Choroid plexus epithelial cell (primary cell): ENCODE data around the gene SRF.

Experiments
- DNase-seq: peaks from one replicate; pipeline ENCODE4 v3.0.0-alpha.2; 2010; ENCODE audit warnings: low read depth
- H3K4me3 ChIP-seq: 2 replicates; pipeline ENCODE4 v1.5.1; 2011; ENCODE audit warnings: low read depth, mild to moderate bottlenecking, control low read depth, low read length, moderate library complexity
- CTCF ChIP-seq: conservative IDR thresholded peaks from 2 replicates; pipeline ENCODE4 v1.5.1; 2011; ENCODE audit warnings: low read depth, mild to moderate bottlenecking, control low read depth, inconsistent platforms, low read length, moderate library complexity

Gene SRF

DNA sequence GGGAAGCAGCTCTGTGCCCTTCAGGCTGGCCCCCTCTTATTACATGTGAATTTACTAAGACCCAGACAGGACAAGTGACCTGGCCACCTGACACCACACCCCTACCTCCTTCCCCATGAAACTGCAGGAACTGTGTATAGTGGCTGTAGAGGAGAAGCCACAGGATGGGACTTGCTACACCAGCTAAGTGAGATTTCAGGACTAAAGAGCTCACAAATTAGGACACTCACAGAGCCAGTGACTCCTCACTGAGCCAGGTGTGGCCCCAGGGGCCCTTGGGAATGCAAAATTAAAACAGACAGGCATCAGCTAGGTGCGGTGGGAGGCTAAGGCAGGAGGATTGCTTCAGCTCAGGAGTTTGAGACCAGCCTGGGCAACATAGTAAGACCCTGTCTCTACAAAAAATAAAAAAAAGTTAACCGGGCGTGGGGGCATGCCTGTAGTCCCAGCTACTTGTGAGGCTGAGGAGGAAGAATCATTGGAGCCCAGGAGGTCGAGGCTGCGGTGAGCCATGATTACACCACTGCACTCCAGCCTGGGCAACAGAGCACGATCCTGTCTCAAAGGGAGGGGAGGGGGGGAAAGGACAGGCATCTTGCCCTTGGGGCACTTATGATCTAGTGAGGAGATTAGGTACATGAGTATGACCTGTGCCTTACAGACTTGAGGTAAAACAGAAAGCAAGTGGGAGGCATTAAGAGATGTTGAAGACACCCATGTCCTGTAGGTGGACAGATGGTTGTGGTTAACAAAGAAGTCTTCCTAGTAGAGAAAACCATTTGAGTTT lies 23.2 kb upstream of the SRF start:
- DNase-seq: no peak
- no peak for TF ChIP-seq CTCF
- no peak overlapping the region for H3K4me3 ChIP-seq

DNA sequence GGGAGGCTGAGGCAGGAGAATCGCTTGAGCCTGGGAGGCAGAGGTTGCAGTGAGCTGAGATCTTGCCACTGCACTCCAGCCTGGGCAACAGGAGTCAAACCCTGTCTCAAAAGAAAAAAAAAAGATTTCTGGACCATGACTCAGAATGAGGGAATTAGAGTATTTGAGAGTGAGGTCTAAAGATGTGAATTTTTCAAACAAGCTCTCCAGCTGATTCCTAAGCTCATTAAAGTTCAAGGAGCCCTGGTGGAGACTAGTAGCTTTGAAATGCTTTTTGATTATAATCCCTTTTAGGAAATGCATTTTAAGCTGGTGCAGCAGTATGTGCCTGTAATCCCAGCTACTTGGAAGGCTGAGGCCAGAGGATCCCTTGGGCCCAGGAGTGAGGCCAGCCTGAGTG lies 21.8 kb upstream of the SRF start:
- no peak overlapping the region for H3K4me3 ChIP-seq
- DNase-seq: peak; percentile 31
- no peak for TF ChIP-seq CTCF

DNA sequence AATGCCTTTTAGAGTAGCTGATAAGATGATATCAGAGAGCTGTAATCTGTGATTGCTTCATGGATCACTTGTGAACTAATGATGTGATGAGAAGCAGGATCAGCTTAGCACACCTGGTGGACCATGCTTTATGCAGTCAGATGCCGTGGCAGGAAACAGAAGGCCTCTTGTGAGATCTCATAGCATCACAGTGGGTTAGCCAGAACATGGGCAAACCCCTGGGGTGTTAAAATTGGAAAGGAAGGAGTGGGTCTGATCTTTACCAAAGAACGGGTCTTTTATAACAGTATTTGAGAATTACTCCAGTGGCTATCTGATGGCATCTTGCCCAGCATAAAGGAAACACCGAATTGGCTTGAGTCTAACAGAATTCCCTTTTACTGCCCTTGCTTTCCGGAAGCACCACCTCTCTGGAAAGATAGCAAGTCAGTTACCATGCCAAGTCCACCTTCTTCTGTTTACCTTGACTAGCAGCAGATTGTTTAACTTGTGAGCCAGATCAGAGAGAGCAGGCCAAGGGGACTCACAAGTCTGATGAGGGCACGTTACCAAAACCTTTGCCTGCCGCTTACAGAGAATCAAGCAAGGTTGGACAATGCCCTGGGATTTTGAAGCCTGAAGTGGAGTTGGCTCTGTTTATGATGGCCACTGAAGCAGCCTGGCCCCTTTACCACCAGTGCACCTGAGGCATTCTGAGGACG lies 20.9 kb upstream of the SRF start:
- H3K4me3 ChIP-seq: no peak overlapping the region
- DNase-seq: no peak
- no peak for TF ChIP-seq CTCF

- H3K4me3 ChIP-seq: no peak overlapping the region
- TF ChIP-seq CTCF: no peak
- no peak for DNase-seq
These were observed 11.5 kb upstream of the SRF start for GRCh38 chr6:43159599-43159998.

DNA sequence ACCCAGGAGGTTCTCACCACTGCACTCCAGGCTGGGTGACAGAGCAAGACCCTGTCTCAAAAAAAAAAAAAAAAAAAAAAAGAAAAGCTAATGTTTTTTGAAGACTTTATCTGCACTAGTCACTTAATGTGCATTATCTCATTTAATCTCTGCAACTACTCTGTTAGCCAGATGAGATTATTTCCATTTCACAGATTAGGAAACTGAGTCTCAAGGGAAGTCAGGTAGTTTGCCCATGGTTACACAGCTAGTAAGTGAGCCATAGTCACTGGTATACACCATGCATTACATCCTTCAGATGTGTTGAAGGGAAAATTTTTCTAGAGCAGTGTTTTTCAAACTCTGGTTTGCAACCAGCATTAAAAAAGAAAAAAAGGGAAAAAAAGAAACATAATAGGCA lies 7.2 kb upstream of the SRF start:
- TF ChIP-seq CTCF: no peak
- DNase-seq: no peak
- H3K4me3 ChIP-seq: no peak overlapping the region

- DNase-seq: peak; percentile 92
- H3K4me3 ChIP-seq: peak overlapping the region; percentile 68
- TF ChIP-seq CTCF: no peak
These were observed 595 bp upstream of the SRF start for GRCh38 chr6:43170417-43170930.

GRCh38 chr6:43171707-43172103 lies 636 bp downstream of the SRF start:
- DNase-seq: peak; percentile 20

More at GRCh38 chr6:43171707-43172103, 636 bp downstream of the SRF start:
- H3K4me3 ChIP-seq: peak overlapping the region; percentile 88
- TF ChIP-seq CTCF: no peak
